HG02798 (cell line): ENCODE data around the gene AQP1.

Source experiments
- ATAC-seq: cut with Tn5 transposase; IDR thresholded peaks from one replicate; pipeline ENCODE4 v1.9.1; 2021; ENCODE audit warnings: mild to moderate bottlenecking; ENCODE audit not compliant: unreplicated experiment, poor library complexity

Gene AQP1

DNA sequence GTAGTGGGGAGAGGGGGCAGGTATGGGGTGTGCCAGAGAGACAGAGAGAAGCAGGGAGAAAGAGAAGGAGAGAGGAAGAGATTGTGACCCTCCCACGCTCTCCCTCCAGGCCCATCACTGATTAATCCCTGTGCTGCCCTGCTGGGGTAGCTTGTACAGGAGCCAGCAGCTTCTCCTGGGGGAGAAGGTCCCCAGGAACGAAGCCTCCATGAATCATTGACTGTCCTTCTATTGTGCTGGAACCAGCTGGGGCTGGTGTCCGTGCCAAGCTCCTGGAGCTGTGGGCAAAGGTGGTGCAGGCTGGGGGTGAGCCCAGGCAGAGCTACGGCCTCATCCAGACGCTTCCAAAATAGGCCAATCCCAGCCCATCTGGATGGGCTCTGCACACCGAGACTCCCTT lies 20.9 kb downstream of the AQP1 start:
- no peak for ATAC-seq

DNA sequence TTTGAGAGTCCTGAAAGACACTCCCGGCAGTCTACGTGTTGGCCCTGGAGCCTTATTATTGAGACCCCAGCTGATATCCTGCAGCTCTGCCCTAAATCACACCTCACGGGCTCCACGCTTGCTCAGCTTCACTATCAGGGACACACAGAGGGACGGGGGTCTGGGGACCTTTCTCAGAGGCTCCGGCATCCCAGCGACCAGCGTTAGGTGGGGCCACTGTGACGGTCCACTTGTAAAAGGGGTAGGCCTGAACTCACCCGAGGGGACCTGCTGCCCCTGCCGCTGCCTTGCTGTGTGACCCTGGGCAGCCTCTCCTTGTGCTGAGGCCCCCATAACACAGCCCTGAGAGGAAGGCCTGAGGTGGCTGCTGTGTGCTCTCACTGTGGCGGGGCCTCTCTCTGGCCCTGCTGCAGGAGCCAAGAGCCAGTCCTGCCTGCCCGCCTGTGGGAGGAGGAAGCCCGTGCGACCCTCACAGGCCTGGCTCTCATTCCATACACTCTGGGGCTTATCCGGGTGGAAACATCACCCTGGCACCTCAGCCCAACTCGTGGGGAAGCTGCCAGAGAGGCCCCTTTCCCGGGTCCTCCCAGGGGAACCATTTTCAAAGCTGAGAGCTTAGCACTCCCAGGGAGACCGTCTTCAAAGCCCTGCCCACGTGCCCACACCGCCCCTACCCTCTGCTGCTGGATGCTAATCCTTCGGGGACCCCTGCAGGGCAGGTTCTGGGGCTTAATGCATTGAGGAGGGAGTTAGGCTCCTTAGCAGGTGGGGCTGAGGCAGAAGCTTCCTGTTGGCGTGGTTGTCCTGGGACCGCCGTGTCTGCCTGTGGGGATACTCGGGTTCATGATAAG lies 21.7 kb downstream of the AQP1 start:
- no peak for ATAC-seq

- no peak for ATAC-seq
Measured at GRCh38 chr7:30934225-30934624, 22.6 kb downstream of the AQP1 start.

DNA sequence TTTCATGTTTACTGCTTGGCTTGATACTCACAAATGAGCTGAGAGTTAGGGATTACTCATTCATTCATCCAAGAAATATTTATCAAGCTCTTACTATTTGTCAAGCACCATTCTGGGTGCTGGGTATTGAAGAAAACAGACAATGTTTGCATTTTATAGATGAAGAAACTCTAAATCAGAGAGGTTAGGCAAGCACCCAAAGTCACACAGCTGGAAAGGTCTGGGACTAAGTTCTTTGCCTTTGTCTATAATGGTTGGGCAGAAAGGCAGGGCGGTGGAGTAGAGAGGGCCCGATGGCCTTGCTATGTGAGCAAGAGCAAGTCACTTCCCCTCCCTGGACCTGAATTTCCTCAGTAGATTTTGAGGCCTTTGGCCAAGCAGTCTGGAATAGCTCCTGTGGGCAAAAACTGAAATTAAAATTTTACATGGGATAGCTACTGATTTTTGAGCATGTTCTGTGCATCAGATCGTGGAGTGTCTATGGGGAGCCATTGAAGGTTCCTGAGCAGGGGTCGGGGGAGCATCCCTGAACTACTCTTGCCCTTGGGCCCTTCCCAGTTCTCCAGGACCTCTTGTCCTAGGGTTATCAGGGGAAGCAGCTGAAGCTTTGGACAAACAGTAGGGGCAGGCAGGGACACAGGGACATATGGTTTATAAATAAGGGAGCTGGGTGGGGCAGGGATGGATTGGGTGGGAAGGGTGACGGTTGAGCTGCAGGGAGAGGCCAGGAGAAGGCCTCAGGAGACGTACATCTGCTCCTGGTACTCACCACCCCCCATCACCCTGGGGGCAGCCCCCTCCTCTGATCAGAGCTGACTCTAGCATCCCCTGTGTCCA lies 23.3 kb downstream of the AQP1 start:
- ATAC-seq: no peak

- ATAC-seq: no peak
Measured at GRCh38 chr7:30935569-30935877, 23.9 kb downstream of the AQP1 start.

DNA sequence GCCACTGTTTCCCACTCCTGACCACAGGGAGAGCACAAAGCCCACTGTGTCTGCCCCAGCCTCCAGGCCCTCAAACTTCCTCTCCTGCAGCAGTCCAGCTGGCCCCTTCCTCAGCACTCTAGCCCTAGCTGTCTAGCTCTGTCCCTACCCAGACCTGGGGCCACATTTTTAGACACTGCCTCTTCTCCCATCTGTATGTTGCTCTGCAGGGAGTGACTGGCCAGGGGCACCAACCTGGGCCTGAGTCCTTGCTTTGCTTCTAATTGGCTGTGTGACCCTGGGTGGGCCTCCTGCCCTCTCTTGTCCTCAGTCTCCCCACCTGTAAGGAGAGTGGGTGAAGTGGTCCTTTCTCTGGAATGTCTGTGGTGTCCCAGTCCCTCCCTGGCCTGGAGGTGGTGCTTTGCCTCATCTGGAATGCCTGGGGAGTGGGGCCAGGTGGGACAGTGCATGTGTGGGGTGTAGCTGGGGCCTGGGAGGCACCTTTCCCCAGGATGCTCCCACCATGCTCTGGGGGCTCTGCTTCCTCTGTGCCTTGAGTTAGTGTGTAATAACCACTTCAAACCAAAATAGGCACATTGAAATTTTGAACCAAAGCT lies 25.1 kb downstream of the AQP1 start:
- no peak for ATAC-seq

- ATAC-seq: no peak
Measured at GRCh38 chr7:30937416-30937815, 25.8 kb downstream of the AQP1 start.

GRCh38 chr7:30938435-30939316 lies 27.0 kb downstream of the AQP1 start:
- peak; percentile 87 for ATAC-seq

DNA sequence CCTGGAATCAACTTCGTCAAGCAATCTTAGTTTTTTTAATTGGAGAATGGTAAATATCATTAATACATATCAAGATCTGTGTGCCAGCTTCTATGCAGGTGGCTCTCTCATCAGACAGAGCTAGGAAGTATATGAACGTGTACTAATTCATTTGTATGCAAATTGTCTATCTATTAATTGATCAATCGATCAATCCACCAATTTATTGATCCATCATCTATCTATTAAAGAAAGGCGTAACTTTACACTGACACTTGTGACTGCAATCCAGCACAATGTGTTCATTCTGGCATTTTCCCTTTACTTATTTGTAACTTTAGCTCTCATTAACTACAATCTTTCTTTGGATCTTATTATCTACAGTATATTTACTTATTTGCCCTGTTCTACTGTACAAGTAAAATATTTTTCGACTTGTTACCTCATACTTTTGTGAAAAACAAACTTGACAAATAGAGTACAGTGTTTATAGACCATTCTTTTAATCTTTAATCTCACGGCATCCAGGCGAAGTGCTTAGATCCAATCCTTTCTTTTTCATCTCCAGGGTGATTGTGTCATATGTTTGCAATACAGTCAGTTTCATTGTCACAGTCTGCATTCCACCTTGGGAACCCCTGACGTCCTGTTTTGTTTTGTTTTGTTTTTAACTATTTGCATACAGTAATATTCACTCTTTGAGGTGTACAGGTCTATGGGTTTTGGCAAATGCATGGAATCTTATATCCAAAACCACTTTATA lies 30.1 kb downstream of the AQP1 start:
- no peak for ATAC-seq

DNA sequence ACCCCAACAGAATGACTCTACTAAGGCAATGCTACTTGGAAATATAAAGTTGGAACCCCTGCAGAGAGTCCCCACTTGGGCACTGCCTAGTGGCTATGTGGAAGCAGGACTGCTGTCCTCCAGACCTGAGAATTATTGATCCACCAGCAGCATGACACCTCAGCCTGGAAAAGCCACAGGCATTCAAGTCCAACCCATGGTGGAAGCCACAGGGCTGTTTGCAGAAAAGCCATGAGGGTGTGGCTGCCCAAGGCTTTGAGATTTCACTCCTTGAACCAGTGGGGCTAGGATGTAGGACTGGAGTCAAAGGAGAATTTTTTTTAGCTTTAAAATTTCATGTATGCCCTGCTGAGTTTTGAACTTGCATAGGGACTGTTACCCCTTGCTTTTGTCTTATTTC lies 38.5 kb downstream of the AQP1 start:
- no peak for ATAC-seq

- ATAC-seq: no peak
Measured at GRCh38 chr7:30954914-30955313, 43.3 kb downstream of the AQP1 start.

DNA sequence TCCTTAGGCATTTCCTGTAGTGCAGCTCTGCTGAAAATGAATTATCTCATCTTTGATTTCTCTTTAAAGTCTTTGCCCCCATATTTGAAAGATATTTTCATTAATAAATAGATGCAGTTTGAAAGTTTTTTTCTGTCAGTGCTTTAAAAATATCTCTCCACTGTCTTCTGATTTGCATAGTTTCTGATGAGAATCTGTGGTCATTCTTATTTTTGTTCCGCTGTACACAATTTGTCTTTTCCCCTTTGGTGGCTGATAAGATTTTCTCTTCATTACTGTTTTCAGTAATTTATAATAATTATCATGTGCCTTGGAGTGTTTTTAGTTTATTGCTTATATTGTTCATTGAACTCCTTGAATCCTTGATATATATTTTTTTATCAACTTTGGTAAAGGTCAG lies 45.1 kb downstream of the AQP1 start:
- no peak for ATAC-seq

DNA sequence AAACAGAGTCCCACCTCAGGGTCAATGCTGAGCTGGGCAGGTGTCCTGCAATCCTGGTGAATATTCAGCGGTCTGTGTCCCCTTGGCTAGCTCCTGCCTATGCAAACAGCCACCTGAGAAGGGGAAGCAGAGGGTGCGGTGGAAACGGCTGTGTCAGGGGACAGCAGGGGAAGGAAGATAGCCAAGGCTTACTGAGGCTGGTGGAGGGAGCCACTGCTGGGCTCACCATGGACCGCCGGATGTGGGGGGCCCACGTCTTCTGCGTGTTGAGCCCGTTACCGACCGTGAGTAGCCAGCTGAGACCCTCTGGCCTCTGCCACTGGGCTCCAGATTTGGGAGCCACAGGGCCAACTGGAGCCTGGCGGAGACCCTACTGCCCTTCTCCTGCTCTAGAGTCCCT lies 52.2 kb downstream of the AQP1 start, which contains the start of gene GHRHR:
Gene GHRHR (plus strand): TSS at position 112 of the 400 bp plus-strand sequence. CDS start 116 bp downstream, at position 228.
- ATAC-seq: no peak

DNA sequence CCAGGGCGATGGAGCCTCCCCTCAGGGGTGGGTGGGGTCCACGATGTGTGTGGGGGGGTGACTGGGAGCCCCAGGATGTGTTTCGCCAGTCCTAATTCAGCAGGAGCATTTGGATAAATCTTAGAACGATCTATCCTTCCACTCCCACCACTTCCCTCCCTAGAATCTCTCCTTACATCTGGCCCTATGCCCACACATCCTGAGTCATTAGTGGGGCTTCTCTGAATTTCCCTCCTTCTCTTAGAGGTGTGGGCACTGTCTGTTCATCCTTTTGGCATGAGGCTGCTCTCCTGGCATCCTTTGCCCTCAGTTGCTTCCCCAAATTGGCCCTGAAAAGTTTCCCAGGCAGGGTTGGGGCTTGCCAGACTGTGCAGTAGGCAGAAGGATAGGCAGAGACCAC lies 53.7 kb downstream of the AQP1 start:
- ATAC-seq: no peak

DNA sequence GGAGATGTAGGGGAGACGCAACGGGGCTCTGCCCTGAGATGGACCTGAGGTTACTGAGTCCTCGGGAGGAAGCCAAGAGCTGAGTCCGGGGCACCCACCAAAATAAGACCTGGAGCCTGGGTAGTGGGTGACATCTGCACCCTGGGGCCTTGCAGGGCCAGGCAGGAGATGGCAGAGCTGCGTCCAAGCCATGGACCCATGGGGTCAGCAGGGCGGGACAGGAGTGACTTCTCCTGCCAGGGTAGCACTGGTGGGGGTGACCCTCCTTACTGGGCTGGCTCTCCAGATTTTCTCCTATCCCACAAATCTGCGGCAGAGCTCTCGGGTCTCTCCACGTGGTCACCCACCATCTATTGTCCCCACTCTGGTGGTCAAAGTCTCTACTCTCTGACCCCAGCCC lies 54.2 kb downstream of the AQP1 start:
- no peak for ATAC-seq

DNA sequence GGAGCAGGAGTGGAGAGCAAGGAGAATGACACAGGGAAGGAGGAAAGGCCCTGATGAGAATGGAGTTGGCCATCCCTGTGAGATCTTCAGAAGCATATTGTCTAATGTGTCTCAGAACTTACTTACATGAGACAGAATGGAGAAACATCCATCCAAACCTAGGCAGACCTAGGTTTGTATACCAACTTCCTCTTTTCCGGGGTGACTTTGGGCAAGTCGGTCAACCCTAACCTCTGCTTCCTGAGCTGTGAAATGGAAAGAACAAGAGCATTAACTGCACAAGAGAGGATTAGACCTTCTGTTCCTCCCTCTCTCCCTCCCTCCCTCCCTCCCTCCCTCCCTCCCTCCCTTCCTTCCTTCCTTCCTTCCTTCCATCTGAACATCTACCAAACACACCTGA lies 56.6 kb downstream of the AQP1 start:
- ATAC-seq: no peak

- no peak for ATAC-seq
Measured at GRCh38 chr7:30968747-30969603, 57.3 kb downstream of the AQP1 start.

GRCh38 chr7:30969604-30969970 lies 57.9 kb downstream of the AQP1 start:
- no peak for ATAC-seq

DNA sequence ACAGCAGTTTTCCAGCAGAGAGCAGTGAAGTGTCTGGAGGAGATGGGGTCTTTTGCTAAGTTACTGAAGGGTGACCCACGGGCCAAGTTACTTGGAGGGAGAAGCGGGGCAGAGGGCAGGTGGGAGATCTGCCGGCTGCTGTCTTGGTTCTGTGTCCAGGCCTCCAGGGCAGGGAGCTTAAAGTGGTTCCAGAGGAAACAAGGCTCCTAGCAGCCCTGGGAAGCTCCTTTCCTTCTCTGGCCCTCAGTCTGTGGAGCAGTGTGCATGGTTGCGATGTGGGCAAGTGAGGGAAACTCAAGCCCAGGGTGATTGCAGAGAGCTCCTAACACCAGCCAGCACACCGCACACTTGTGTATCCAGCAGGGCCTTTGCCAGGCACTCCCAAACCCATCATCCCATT lies 58.4 kb downstream of the AQP1 start:
- ATAC-seq: no peak
